22Rv1 (cell line): ENCODE data around the gene IGSF9B.

Experiments
- H3K27ac ChIP-seq: fragments of 450-650 bp; 2 replicates; pipeline ENCODE4 v1.5.1; 2017
- ZFX ChIP-seq: fragments of 450-650 bp; IDR thresholded peaks from 2 replicates; pipeline ENCODE4 v1.6.1; 2017; ENCODE audit warnings: antibody characterized with exemption, borderline replicate concordance
- TF ChIP-seq, protein P1 (sequence below): fragments of 450-650 bp; IDR thresholded peaks from 2 replicates; pipeline ENCODE4 v1.5.1; 2017; ENCODE audit warnings: mild to moderate bottlenecking

The IGSF9B gene

DNA sequence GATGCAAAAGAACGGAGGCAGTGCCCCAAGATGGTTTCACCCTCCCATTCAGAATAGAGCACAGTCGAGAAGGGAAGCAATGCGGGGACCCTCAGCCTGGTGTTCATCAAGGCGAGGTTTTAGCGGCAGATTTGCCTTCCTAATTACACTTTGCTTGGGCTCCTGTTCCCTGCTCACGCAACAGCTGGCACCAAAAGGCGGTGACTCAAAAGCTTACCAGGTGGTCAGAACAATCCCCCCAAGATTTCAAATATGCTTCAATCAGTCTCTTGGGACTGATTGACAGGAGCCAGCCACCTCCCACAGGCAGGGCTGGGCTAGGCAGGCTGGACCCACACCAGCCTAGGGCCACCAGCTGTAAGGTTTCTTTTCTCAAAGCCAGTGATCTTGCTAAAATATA lies 14.2 kb downstream of the IGSF9B start:
- no peak for TF ChIP-seq ZFX
- TF ChIP-seq, protein P1, sequence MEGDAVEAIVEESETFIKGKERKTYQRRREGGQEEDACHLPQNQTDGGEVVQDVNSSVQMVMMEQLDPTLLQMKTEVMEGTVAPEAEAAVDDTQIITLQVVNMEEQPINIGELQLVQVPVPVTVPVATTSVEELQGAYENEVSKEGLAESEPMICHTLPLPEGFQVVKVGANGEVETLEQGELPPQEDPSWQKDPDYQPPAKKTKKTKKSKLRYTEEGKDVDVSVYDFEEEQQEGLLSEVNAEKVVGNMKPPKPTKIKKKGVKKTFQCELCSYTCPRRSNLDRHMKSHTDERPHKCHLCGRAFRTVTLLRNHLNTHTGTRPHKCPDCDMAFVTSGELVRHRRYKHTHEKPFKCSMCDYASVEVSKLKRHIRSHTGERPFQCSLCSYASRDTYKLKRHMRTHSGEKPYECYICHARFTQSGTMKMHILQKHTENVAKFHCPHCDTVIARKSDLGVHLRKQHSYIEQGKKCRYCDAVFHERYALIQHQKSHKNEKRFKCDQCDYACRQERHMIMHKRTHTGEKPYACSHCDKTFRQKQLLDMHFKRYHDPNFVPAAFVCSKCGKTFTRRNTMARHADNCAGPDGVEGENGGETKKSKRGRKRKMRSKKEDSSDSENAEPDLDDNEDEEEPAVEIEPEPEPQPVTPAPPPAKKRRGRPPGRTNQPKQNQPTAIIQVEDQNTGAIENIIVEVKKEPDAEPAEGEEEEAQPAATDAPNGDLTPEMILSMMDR: no peak
- no peak overlapping the region for H3K27ac ChIP-seq

GRCh38 chr11:133941546-133941945 lies 15.2 kb downstream of the IGSF9B start:
- no peak for TF ChIP-seq ZFX
- TF ChIP-seq, protein P1: no peak

DNA sequence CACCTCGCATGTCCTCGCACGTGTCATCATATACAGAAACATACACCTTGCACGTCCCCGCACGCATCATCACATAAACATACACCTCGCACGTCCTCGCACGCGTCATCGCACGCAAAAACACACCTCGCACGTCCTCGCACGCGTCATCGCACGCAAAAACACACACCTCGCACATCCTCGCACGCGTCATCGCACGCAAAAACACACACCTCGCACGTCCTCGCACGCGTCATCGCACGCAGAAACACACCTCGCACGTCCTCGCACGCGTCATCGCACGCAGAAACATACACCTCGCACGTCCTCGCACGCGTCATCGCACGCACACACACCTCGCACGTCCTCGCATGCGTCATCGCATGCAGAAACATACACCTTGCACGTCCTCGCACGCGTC lies 16.7 kb downstream of the IGSF9B start:
- H3K27ac ChIP-seq: no peak overlapping the region
- no peak for TF ChIP-seq ZFX
- TF ChIP-seq, protein P1: no peak

More at GRCh38 chr11:133941546-133941945, 15.2 kb downstream of the IGSF9B start:
- no peak overlapping the region for H3K27ac ChIP-seq

DNA sequence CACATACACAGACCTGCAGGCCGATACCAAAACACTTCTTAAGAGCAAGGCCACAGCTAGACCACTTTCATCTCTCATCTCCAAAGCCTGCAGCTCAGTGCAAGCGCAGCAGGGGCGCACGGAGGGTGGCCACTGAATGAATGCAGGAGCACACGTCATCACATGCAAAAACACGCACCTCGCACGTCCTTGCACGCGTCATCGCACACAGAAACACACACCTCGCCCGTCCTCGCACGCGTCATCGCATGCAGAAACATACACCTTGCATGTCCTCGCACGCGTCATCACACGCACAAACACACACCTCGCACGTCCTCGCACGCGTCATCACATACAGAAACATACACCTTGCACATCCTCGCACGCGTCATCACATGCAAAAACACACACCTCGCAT lies 17.2 kb downstream of the IGSF9B start:
- TF ChIP-seq, protein P1: no peak
- TF ChIP-seq ZFX: no peak
- H3K27ac ChIP-seq: no peak overlapping the region

DNA sequence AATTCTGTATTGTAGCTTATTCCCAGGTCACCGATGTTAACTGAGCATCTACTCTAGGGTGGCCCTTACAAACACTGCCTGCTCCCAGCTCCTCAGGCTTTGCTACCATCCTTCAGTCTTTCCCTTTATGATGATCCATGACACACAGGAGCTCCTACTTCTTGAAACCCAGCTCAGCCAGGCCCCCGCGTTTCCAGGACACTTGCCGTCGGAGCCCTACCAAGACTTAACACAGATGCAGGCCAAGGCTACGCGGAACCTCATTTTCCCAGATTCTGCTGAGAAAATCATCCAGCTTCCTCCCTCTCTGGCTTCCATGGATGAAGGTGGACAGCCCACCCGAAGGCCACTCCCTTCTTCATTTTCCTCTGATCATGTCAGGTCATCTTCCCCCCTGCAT lies 18.6 kb downstream of the IGSF9B start:
- TF ChIP-seq ZFX: no peak
- TF ChIP-seq, protein P1: no peak
- no peak overlapping the region for H3K27ac ChIP-seq

DNA sequence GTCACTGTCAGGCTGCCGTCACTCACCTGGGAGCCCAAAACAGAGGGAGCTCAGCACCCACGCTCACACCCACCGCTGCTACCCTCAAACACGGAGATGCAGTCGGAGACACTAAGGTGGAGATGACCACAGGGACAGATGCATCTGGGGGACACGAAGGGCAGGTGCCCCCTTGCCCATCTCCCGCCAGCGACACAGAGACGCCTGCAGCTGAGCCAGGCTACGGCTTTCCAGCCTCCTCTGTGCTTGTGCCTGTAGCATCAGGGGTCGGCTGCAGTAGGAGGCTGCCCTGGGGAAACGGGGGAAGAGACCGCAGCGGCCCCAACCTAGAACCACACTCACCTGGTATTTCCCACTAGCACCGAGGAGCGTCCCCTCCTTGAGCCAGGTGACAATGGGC lies 19.3 kb downstream of the IGSF9B start:
- no peak for TF ChIP-seq ZFX
- TF ChIP-seq, protein P1: no peak
- no peak overlapping the region for H3K27ac ChIP-seq

GRCh38 chr11:133937015-133937414 lies 19.8 kb downstream of the IGSF9B start:
- H3K27ac ChIP-seq: no peak overlapping the region
- TF ChIP-seq, protein P1: no peak
- TF ChIP-seq ZFX: no peak
